GM12878 (cell line): ENCODE results near the gene SLC9A3. TPM values are rescaled to one million over a fixed set of nuclear protein-coding genes. Genes with fewer than 3 reads are reported as not detected.

Experiments used
- ATAC-seq: fragments of 200-7000 bp; cut with Tn5 transposase; 3 replicates; pipeline ENCODE4 v1.9.1; 2020; ENCODE audit warnings: mild to moderate bottlenecking, moderate library complexity
- BruUV-seq: library from RNA; stranded (reverse); fragments of 400-500 nt; replicated peaks from 2 replicates; lab custom pipeline; 2021; lab: Mats Ljungman, UMichigan
- CTCF ChIA-PET: fragments of 300-600 bp; sonication (Branson Sonifier 250); formaldehyde crosslinking; extraction: SDS; loops from one replicate; lab custom pipeline; 2021; ENCODE audit warnings: inconsistent platforms; lab: Yijun Ruan, JAX
- POLR2A ChIA-PET: fragments of 350-600 bp; formaldehyde crosslinking; extraction: SDS; loops from one replicate; lab custom pipeline; 2021; ENCODE audit warnings: inconsistent platforms; lab: Charles Lee
- RAD21 ChIA-PET: fragments of 300-600 bp; sonication (Branson Sonifier 250); formaldehyde crosslinking; loops from one replicate; lab custom pipeline; 2023; ENCODE audit warnings: antibody characterized with exemption; ENCODE audit not compliant: unreplicated experiment; lab: Charles Lee
- SMC1A ChIA-PET: fragments of 300-600 bp; sonication (Branson Sonifier 250); formaldehyde crosslinking; loops from one replicate; lab custom pipeline; 2023; ENCODE audit not compliant: unreplicated experiment, uncharacterized antibody; lab: Charles Lee
- DNase-seq: peaks from one replicate; pipeline ENCODE4 v3.0.0-alpha.2; 2011; ENCODE audit warnings: low read depth, low spot score
- FAIRE-seq: peaks from 3 replicates; lab custom pipeline; 2011; peaks lifted over from hg19 to GRCh38; lab: Jason Lieb, UNC
- H2AFZ ChIP-seq: 2 replicates; pipeline ENCODE4 v1.6.0; 2011; ENCODE audit warnings: low read depth, low read length, control low read depth; ENCODE audit not compliant: control insufficient read depth
- H3K27ac ChIP-seq: 2 replicates; pipeline ENCODE4 v1.5.1; 2011; ENCODE audit warnings: control low read depth; ENCODE audit not compliant: control insufficient read depth, insufficient read depth
- H3K27me3 ChIP-seq, 2 experiments: replicated peaks in 1 of 2; 2 replicates each; pipeline versions ENCODE4 v1.6.0 to v1.6.1; 2011; ENCODE audit warnings: low read length in 1 of 2; ENCODE audit not compliant: control insufficient read depth in 2 of 2, insufficient read depth in 2 of 2
- H3K36me3 ChIP-seq, 2 experiments: 2 replicates each; pipeline ENCODE4 v1.5.1; 2011; ENCODE audit warnings: low read length in 1 of 2; ENCODE audit not compliant: control insufficient read depth in 2 of 2, insufficient read depth in 2 of 2
- H3K4me1 ChIP-seq: 2 replicates; pipeline ENCODE4 v1.6.1; 2011; ENCODE audit warnings: mild to moderate bottlenecking, low read length, moderate library complexity, mixed read lengths; ENCODE audit not compliant: control insufficient read depth, insufficient read depth
- H3K4me2 ChIP-seq: 2 replicates; pipeline ENCODE4 v1.6.0; 2011; ENCODE audit warnings: control low read depth; ENCODE audit not compliant: control insufficient read depth, insufficient read depth
- H3K4me3 ChIP-seq: fragments of 200-600 bp; sonication (generic); 2 replicates; pipeline ENCODE4 v1.5.1; 2016
- H3K79me2 ChIP-seq: 2 replicates; pipeline ENCODE4 v1.6.0; 2011; ENCODE audit warnings: low read length; ENCODE audit not compliant: control insufficient read depth, insufficient read depth
- H3K9ac ChIP-seq: 2 replicates; pipeline ENCODE4 v1.8.0; 2011; ENCODE audit warnings: low read length, control low read depth, mixed read lengths; ENCODE audit not compliant: control insufficient read depth, insufficient read depth
- H3K9me3 ChIP-seq: replicated peaks from 3 replicates; pipeline ENCODE4 v1.5.1; 2011; ENCODE audit warnings: mild to moderate bottlenecking, low read length; ENCODE audit not compliant: control insufficient read depth, insufficient read depth
- H4K20me1 ChIP-seq: 2 replicates; pipeline ENCODE4 v1.6.0; 2011; ENCODE audit not compliant: control insufficient read depth, insufficient read depth
- BACH1 ChIP-seq: fragments of 450-650 bp; IDR thresholded peaks from 2 replicates; pipeline ENCODE4 v1.6.1; 2017; ENCODE audit warnings: mild to moderate bottlenecking, borderline replicate concordance
- BHLHE40 ChIP-seq, 2 experiments: fragments of 450-650 bp in 1 of 2; IDR thresholded peaks; 2 replicates each; pipeline ENCODE4 v1.6.1; 2011 to 2017; ENCODE audit warnings: low read depth in 2 of 2, borderline replicate concordance in 1 of 2, improper control_type of control experiment in 1 of 2, low read length in 1 of 2, mild to moderate bottlenecking in 1 of 2
- KAT2A ChIP-seq: conservative IDR thresholded peaks from 2 replicates; pipeline ENCODE4 v1.6.1; 2011; ENCODE audit warnings: low read depth, low read length; ENCODE audit not compliant: control insufficient read depth
- NKRF ChIP-seq: fragments of 450-650 bp; conservative IDR thresholded peaks from 2 replicates; pipeline ENCODE4 v1.6.1; 2017; ENCODE audit warnings: mild to moderate bottlenecking, moderate library complexity
- SIX5 ChIP-seq: IDR thresholded peaks from 2 replicates; pipeline ENCODE4 v1.6.1; 2011; ENCODE audit warnings: mild to moderate bottlenecking, low read depth, low read length, moderate library complexity; ENCODE audit not compliant: severe bottlenecking
- TCF7 ChIP-seq: IDR thresholded peaks from 2 replicates; pipeline ENCODE4 v1.6.1; 2014; ENCODE audit warnings: antibody characterized with exemption, borderline replicate concordance
- WGBS: methylation state at CpG from one replicate; pipeline ENCODE4 v1.1.6; 2016; ENCODE audit warnings: low lambda C conversion rate; ENCODE audit not compliant: insufficient replicate concordance, insufficient coverage; ENCODE audit errors: missing lambda C conversion rate; 5-methylcytosine and 5-hydroxymethylcytosine counted together
- in situ Hi-C: fragments of 300-500 bp; cut with MboI; formaldehyde crosslinking; loops from 9 replicates; pipeline ENCODE4 v1.14.3; 2018; ENCODE audit warnings: mixed read lengths
- intact Hi-C: fragments of 100-400 bp; cut with micrococcal nuclease; formaldehyde crosslinking; loops from one replicate; pipeline ENCODE4 v1.14.2; 2022; ENCODE audit not compliant: unreplicated experiment
- polyA plus RNA-seq, 11 experiments: library from polyadenylated mRNA; depleted of rRNA in 4 of 11; unstranded in 6 of 11; stranded (reverse) in 5 of 11; fragments of >200 nt; fragmentation: Nextera tagmentation in 4 of 11; fragmentation: Illumina TruSeq in 1 of 11; extraction: Ambion mirVana in 4 of 11; extraction: Trizol in 1 of 11; gene quantifications; 1 replicate in 1 of 11; 2 replicates in 10 of 11; pipeline versions ENCODE4 v1.2.1 to v1.2.3, GENCODE V29; 2011 to 2016; ENCODE audit warnings: inconsistent platforms in 2 of 11, missing spikeins in 2 of 11, low read depth in 1 of 11
- total RNA-seq, 4 experiments: library from RNA; depleted of rRNA in 3 of 4; stranded (reverse); fragments of >200 nt in 3 of 4; fragmentation: Illumina TruSeq in 1 of 4; extraction: Trizol in 1 of 4; gene quantifications; 2 replicates each; pipeline versions ENCODE4 v1.2.1 to v1.2.3, GENCODE V29; 2013 to 2021

SLC9A3 gene
- total and polyA plus RNA-seq, 10 of the 15 experiments (the other 5 are each of a cell fraction or from before 2014, with no cell fraction given): 0.04 to 5.2 (median 2.3) TPM; not detected in 1

- ATAC-seq: no peak
- Histone ChIP-seq H4K20me1 (no peaks in the 10 kb centered on the region), H3K4me3 (no peak overlapping the region), H3K9ac (no peak overlapping the region), H2AFZ (no peak overlapping the region), H3K27ac (no peak overlapping the region), H3K4me1 (peaks cover 20% of the 10 kb centered on the region), H3K27me3 (no peaks in the 10 kb centered on the region; a peak in 1 of 4 replicates), H3K36me3 (no peaks in the 10 kb centered on the region), H3K4me2 (no peak overlapping the region), H3K79me2 (no peaks in the 10 kb centered on the region), H3K9me3 (no peaks in the 10 kb centered on the region; the same call in 2 of the 3 replicates)
- intact Hi-C loops (loop anchor here (10.0 kb wide), 1 partner anchor 227 kb away; no protein-coding TSS in a partner anchor), in situ Hi-C loops (no loop called here)
- no peak for DNase-seq
- ChIA-PET RAD21 (no interaction called here), CTCF (interaction anchor here (0.6 kb wide), 1 partner anchor 55 kb away, joined by 3 read pairs; no protein-coding TSS in a partner anchor), POLR2A (interaction anchor here (1.0 kb wide), 1 partner anchor 271 kb away, joined by 3 read pairs; no protein-coding TSS in a partner anchor), SMC1A (no interaction called here)
- no peak for FAIRE-seq
- 70% methylated on average over 17 of the region's 24 CpGs for WGBS
- no peak for TF ChIP-seq BACH1
- TF ChIP-seq BHLHE40 (IDR thresholded peaks at IDR 0.05; ENCODE audit: borderline replicate concordance in 1 of 2, low read depth in 2 of 2, low read length in 1 of 2): no peak
- no peak for TF ChIP-seq NKRF
- TF ChIP-seq TCF7: no peak
- TF ChIP-seq SIX5: no peak
- TF ChIP-seq KAT2A: no peak
- no TSS peak for BruUV-seq
Measured at GRCh38 chr5:541539-542318, 17.5 kb upstream of the SLC9A3 start.
